Mammary epithelial cell (primary cell): ENCODE results near the gene RSRP1.
"Not testable (repeated sequence)": the region's sequence is repeated elsewhere in the genome, so short reads cannot be mapped to it uniquely, and the experiment has no call there.

Source experiments
- CTCF ChIP-seq, 2 donors: IDR thresholded peaks in 1 of 2; conservative IDR thresholded peaks in 1 of 2; 2 replicates each; pipeline ENCODE4 v1.5.1; 2011 to 2012; ENCODE audit warnings: inconsistent platforms in 2 of 2, low read length in 2 of 2, mild to moderate bottlenecking in 2 of 2, control low read depth in 1 of 2, low read depth in 1 of 2; ENCODE audit not compliant: insufficient read depth in 1 of 2; ENCODE audit errors: extremely low read depth in 1 of 2
- EZH2 ChIP-seq: IDR thresholded peaks from 2 replicates; pipeline ENCODE4 v1.6.1; 2012; ENCODE audit warnings: low read length, inconsistent platforms, borderline replicate concordance

- not testable (repeated sequence) for TF ChIP-seq EZH2; CTCF (conservative IDR thresholded peaks at IDR 0.05 in 1 of 2, IDR thresholded peaks at IDR 0.05 in 1 of 2; ENCODE audit: extremely low read depth in 1 of 2, insufficient read depth in 1 of 2, low read depth in 1 of 2, low read length in 2 of 2)
Measured at GRCh38 chr1:25278790-25279189, 31.5 kb upstream of the RSRP1 start.
